GM12892 (cell line): ENCODE data around the gene XPR1.

ENCODE experiments used
- POLR2AphosphoS5 ChIP-seq: IDR thresholded peaks from 2 replicates; pipeline ENCODE4 v1.6.1; 2011; ENCODE audit warnings: low read depth, low read length, control low read depth
- TAF1 ChIP-seq: IDR thresholded peaks from 2 replicates; pipeline ENCODE4 v1.6.1; 2011; ENCODE audit warnings: low read depth, mild to moderate bottlenecking, control low read depth, low read length, borderline replicate concordance

GRCh38 chr1:180585994-180586359 is 45.8 kb upstream of the XPR1 start:
- TF ChIP-seq POLR2AphosphoS5 (no peak), TAF1 (no peak)
